Neutrophil (primary cell): Measurements from ENCODE around the gene CCDC86.

Experiments used
- H3K27ac ChIP-seq: fragments of 200-600 bp; sonication (generic); 2 replicates; pipeline ENCODE4 v1.5.1; 2016; ENCODE audit warnings: mild to moderate bottlenecking, moderate library complexity
- H3K27me3 ChIP-seq: fragments of 200-600 bp; sonication (generic); 2 replicates; pipeline ENCODE4 v1.6.0; 2016; ENCODE audit warnings: mild to moderate bottlenecking
- H3K36me3 ChIP-seq: fragments of 200-600 bp; sonication (generic); 2 replicates; pipeline ENCODE4 v1.5.1; 2017
- H3K4me1 ChIP-seq, 2 experiments: fragments of 200-600 bp in 1 of 2; sonication (generic) in 1 of 2; 1 replicate in 1 of 2; 2 replicates in 1 of 2; pipeline versions ENCODE4 v1.5.1 to v1.6.1; 2013 to 2016; ENCODE audit warnings: low read depth in 1 of 2, low read length in 1 of 2, mild to moderate bottlenecking in 1 of 2, moderate library complexity in 1 of 2; ENCODE audit not compliant: control insufficient read depth in 1 of 2, insufficient read depth in 1 of 2
- H3K4me3 ChIP-seq, 2 experiments: fragments of 200-600 bp in 1 of 2; sonication (generic) in 1 of 2; 1 replicate in 1 of 2; 2 replicates in 1 of 2; pipeline ENCODE4 v1.5.1; 2013 to 2016; ENCODE audit warnings: low read depth in 1 of 2, low read length in 1 of 2, mild to moderate bottlenecking in 1 of 2, moderate library complexity in 1 of 2
- H3K9me3 ChIP-seq: fragments of 200-600 bp; sonication (generic); 2 replicates; pipeline ENCODE4 v1.5.1; 2016
- TF ChIP-seq, protein P1 (sequence below): fragments of 200-600 bp; sonication (generic); IDR thresholded peaks from 2 replicates; pipeline ENCODE4 v1.5.1; 2016; ENCODE audit warnings: antibody characterized with exemption

Gene CCDC86

DNA sequence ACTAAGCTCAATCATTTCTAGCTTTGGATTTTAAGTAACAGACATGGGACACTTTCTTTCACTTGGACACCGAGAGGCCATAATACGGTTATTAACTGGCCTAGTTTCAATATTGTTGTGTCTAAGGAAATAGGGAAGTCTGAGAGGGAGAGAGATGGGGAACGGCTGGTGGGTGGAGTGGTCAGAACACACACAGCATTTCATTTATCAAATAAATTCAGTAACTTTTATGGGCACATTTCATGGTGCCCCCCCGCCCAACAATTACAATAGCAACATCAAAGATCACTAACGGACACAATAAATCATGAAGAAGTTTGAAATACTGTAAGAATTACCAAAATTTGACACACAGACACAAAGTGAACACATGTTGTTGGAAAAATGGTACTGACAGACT is 53.8 kb downstream of the CCDC86 start:
- H3K4me3 ChIP-seq = no peak overlapping the region
- H3K4me1 ChIP-seq = no peaks in the 10 kb centered on the region
- H3K27ac ChIP-seq = no peak overlapping the region
- H3K9me3 ChIP-seq = no peaks in the 10 kb centered on the region
- no peaks in the 10 kb centered on the region for H3K27me3 ChIP-seq
- TF ChIP-seq, protein P1, sequence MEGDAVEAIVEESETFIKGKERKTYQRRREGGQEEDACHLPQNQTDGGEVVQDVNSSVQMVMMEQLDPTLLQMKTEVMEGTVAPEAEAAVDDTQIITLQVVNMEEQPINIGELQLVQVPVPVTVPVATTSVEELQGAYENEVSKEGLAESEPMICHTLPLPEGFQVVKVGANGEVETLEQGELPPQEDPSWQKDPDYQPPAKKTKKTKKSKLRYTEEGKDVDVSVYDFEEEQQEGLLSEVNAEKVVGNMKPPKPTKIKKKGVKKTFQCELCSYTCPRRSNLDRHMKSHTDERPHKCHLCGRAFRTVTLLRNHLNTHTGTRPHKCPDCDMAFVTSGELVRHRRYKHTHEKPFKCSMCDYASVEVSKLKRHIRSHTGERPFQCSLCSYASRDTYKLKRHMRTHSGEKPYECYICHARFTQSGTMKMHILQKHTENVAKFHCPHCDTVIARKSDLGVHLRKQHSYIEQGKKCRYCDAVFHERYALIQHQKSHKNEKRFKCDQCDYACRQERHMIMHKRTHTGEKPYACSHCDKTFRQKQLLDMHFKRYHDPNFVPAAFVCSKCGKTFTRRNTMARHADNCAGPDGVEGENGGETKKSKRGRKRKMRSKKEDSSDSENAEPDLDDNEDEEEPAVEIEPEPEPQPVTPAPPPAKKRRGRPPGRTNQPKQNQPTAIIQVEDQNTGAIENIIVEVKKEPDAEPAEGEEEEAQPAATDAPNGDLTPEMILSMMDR = no peak
- peaks cover 79% of the 10 kb centered on the region for H3K36me3 ChIP-seq

DNA sequence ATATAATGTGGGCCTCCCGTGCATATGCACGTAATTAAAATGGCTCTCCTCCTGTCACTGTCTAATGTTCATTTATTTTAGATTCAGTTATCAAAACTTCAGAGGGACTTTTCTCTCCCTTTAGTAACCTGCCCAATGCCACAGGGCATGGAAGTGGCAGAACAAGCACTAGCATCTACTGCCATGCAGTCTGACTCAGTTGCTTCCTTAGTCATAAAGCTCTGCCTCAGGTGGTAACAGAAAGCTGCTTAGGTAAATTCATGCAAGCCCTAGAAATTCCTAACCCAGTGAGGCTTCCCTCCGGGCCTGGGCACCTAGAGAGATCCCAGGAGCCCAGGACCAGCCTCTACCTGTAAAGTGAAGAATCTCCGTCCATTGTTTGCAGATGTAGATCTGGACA is 55.6 kb downstream of the CCDC86 start:
- H3K27ac ChIP-seq = no peak overlapping the region
- H3K9me3 ChIP-seq = no peaks in the 10 kb centered on the region
- H3K36me3 ChIP-seq = peaks cover 76% of the 10 kb centered on the region
- TF ChIP-seq, protein P1 = no peak
- H3K4me3 ChIP-seq = no peak overlapping the region
- H3K4me1 ChIP-seq = no peaks in the 10 kb centered on the region
- no peaks in the 10 kb centered on the region for H3K27me3 ChIP-seq

DNA sequence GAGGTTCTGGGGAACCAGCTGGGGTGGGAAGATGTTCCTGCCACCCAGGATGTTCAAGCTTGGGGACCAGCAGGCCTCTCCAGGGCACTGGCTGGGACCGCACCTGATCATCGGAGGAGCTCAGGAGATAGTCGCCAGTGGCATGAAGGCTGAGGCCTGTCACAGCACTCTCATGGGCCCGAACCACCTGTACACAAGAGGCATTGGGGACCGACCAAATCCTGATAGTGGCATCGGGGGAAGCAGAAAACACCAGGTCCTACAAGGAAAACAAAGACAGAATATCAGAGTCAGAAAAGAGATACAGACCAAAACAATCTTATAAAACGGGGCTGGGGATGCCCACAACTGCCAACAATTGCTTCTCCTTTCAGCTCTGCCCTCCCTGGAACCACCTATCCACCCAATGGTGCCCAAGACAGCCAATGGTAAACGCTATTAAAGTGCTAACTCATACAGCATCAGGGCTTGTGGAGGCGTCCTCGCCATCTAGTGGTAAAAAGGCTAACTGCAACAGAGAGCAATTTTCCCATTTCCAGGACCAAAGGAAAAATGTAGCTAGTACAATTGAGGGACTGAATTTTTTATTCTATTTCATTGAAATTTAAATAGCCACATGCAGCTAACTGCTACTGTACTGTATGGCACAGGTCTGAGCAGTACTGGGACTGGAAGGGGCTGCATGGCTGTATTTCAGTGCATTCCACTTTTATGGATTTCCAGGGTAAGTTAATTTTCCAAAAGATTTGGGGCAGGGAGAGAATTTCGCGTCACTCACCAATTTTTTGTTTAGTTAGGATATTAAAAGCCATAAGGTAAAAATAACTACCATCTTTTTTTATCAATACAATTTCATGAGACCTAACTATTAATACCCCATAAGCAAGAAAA is 57.4 kb downstream of the CCDC86 start:
- TF ChIP-seq, protein P1 = peak; percentile 91
- Histone ChIP-seq H3K27ac (peak overlapping the region; percentile 44), H3K36me3 (peaks cover 70% of the 10 kb centered on the region), H3K27me3 (no peaks in the 10 kb centered on the region), H3K4me3 (no peak overlapping the region), H3K4me1 (no peaks in the 10 kb centered on the region), H3K9me3 (no peaks in the 10 kb centered on the region)

DNA sequence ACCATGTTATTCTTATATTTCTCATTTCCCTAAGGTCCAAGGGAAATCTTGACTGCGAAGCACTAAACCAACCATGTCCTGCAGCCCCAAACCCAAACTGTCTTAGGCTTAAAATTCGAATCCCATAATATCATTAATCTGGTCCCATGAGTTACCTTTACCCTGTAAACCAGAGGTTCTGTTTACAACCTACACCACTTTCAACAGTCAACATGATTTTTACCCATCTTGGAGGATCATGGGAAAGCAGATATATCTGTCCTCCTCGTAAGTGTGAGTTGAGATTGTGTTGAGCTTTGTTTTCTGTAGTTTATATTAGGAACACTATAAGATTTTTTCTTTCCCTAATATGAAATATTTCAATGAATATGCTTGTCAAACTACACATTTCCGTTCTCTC is 58.1 kb downstream of the CCDC86 start:
- Histone ChIP-seq H3K27me3 (no peaks in the 10 kb centered on the region), H3K4me1 (peaks cover under 1 to 2% of the 10 kb centered on the region in 2 experiments), H3K9me3 (no peaks in the 10 kb centered on the region), H3K27ac (no peak overlapping the region), H3K36me3 (peaks cover 63% of the 10 kb centered on the region), H3K4me3 (no peak overlapping the region)
- TF ChIP-seq, protein P1 = no peak
